Measurements from ENCODE around the gene SLC4A9.

SLC4A9 gene

GRCh38 chr5:140351609-140352334 is 8.2 kb upstream of the SLC4A9 start:
- no peak overlapping the region for H3K4me3 ChIP-seq (replicated peaks; ENCODE audit: low read depth, low read length)
- TF ChIP-seq CTCF (IDR thresholded peaks at IDR 0.05; ENCODE audit: low read length, missing control alignments), result peak; percentile 81
- DNase-seq (ENCODE audit: low read depth), result peak; percentile 82

- no peak for DNase-seq (ENCODE audit: low read depth)
- H3K4me3 ChIP-seq (replicated peaks; ENCODE audit: low read depth, low read length), result no peak overlapping the region
- TF ChIP-seq CTCF (IDR thresholded peaks at IDR 0.05; ENCODE audit: low read length, missing control alignments), result no peak
These were observed 4.4 kb upstream of the SLC4A9 start for GRCh38 chr5:140355546-140355945.

GRCh38 chr5:140356853-140357725 is 2.9 kb upstream of the SLC4A9 start:
- no peak for DNase-seq (ENCODE audit: low read depth)
- TF ChIP-seq CTCF (IDR thresholded peaks at IDR 0.05; ENCODE audit: low read length, missing control alignments), result no peak
- no peak overlapping the region for H3K4me3 ChIP-seq (replicated peaks; ENCODE audit: low read depth, low read length)

GRCh38 chr5:140357726-140358093 is 2.3 kb upstream of the SLC4A9 start:
- TF ChIP-seq CTCF (IDR thresholded peaks at IDR 0.05; ENCODE audit: low read length, missing control alignments), result peak; percentile 84
- DNase-seq (ENCODE audit: low read depth), result peak; percentile 91
- no peak overlapping the region for H3K4me3 ChIP-seq (replicated peaks; ENCODE audit: low read depth, low read length)

GRCh38 chr5:140358738-140359310 is 1.2 kb upstream of the SLC4A9 start:
- no peak overlapping the region for H3K4me3 ChIP-seq (replicated peaks; ENCODE audit: low read depth, low read length)
- peak; percentile 70 for TF ChIP-seq CTCF (IDR thresholded peaks at IDR 0.05; ENCODE audit: low read length, missing control alignments)
- DNase-seq (ENCODE audit: low read depth), result peak; percentile 59

GRCh38 chr5:140360681-140361479 is 886 bp downstream of the SLC4A9 start:
- TF ChIP-seq CTCF (IDR thresholded peaks at IDR 0.05; ENCODE audit: low read length, missing control alignments), result no peak
- no peak for DNase-seq (ENCODE audit: low read depth)
- H3K4me3 ChIP-seq (replicated peaks; ENCODE audit: low read depth, low read length), result no peak overlapping the region
